HFFc6 (cell line): ENCODE results near the gene IL36B. TPM values are rescaled to one million over a fixed set of nuclear protein-coding genes. Genes with fewer than 3 reads are reported as not detected.
A peak's percentile ranks its signal among the peaks of the same experiment; 100 is the strongest.

Experiments used
- DNase-seq: peaks from one replicate; pipeline ENCODE4 v3.0.0-alpha.2; 2018
- H3K27ac Mint-ChIP-seq: 2 replicates; pipeline ENCODE4 v1.8.0; 2020; ENCODE audit warnings: mild to moderate bottlenecking, mixed read lengths
- H3K27me3 Mint-ChIP-seq: 2 replicates; pipeline ENCODE4 v1.8.0; 2021; ENCODE audit warnings: mild to moderate bottlenecking, moderate library complexity, mixed read lengths; ENCODE audit not compliant: insufficient read depth
- H3K36me3 Mint-ChIP-seq: 2 replicates; pipeline ENCODE4 v1.8.0; 2021; ENCODE audit warnings: low read depth, mixed read lengths
- H3K4me1 Mint-ChIP-seq: 2 replicates; pipeline ENCODE4 v1.8.0; 2020; ENCODE audit warnings: low read depth, mixed read lengths
- H3K4me3 Mint-ChIP-seq: 2 replicates; pipeline ENCODE4 v1.8.0; 2020; ENCODE audit warnings: mild to moderate bottlenecking, moderate library complexity, mixed read lengths
- H3K9me3 Mint-ChIP-seq: 2 replicates; pipeline ENCODE4 v1.8.0; 2020; ENCODE audit warnings: mild to moderate bottlenecking, mixed read lengths
- total RNA-seq, 6 experiments: library from RNA; stranded (reverse); fragmentation: NEBNext Ultra II Directional; extraction: Animal tissue kit (Norgen Biotek cat#: 25700); gene quantifications; 2 replicates in 1 of 6; 3 replicates in 5 of 6; pipeline ENCODE4 v1.2.3, GENCODE V29; 2021
- TF ChIP-seq, protein P1 (sequence below): fragments of 200-600 bp; sonication (generic); IDR thresholded peaks from 2 replicates; pipeline ENCODE4 v1.5.0; 2021; ENCODE audit warnings: antibody characterized with exemption, mild to moderate bottlenecking

Gene IL36B
- total RNA-seq, 6 experiments from 2014 or later: not detected

DNA sequence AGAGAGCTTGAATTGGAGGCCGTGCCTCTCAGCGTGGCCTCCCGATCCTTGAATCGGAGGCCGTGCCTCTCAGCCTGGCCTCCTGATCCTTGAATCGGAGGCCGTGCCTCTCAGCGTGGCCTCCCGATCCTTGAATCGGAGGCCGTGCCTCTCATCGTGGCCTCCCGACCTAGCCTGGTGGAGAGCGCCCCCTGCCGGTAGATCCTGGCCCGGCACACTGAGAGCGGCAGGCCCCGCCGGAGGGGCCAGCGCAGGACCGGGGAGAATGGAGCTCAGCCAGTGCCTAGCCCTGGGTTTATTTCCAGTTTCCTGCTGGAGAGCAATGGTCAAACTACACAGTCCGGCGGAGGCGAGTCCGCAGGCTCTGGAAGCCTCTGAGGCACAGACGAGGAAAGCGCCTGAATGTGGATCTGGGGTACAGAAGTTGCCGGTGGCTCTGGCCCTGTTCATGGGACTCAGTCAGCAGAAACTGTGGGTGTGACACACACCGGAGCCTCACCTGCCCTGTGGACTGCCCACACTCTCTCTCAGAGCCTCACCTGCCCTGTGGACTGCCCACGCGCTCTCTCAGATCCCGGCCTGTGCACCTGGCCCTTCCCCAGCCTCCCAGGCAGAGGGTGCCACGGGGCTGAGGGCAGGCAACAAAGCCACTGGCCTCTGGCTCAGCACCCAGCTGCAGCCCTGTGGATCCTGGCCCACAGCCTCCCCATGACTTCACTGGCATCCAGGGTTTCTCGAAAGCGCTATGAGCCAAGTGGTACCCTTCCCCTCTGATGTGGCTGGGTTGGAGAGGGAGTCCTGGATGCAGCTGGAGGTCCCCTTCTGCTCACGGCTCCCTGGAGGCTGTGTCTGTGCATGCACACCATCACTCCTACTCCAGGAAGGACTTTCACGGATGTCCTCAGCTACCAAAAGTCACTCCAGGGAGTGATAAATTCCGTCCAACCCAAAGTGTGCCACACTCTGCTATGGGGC, 1.5 kb downstream of the IL36B start:
- no peak for DNase-seq
- no peak overlapping the region for H3K27ac Mint-ChIP-seq
- peaks cover 9% of the 10 kb centered on the region for H3K36me3 Mint-ChIP-seq
- TF ChIP-seq, protein P1, sequence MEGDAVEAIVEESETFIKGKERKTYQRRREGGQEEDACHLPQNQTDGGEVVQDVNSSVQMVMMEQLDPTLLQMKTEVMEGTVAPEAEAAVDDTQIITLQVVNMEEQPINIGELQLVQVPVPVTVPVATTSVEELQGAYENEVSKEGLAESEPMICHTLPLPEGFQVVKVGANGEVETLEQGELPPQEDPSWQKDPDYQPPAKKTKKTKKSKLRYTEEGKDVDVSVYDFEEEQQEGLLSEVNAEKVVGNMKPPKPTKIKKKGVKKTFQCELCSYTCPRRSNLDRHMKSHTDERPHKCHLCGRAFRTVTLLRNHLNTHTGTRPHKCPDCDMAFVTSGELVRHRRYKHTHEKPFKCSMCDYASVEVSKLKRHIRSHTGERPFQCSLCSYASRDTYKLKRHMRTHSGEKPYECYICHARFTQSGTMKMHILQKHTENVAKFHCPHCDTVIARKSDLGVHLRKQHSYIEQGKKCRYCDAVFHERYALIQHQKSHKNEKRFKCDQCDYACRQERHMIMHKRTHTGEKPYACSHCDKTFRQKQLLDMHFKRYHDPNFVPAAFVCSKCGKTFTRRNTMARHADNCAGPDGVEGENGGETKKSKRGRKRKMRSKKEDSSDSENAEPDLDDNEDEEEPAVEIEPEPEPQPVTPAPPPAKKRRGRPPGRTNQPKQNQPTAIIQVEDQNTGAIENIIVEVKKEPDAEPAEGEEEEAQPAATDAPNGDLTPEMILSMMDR: peak; percentile 27; the same call in 1 of the 2 replicates
- H3K27me3 Mint-ChIP-seq: peaks cover 13% of the 10 kb centered on the region
- H3K4me1 Mint-ChIP-seq: no peaks in the 10 kb centered on the region
- H3K9me3 Mint-ChIP-seq: peaks cover 25% of the 10 kb centered on the region
- no peak overlapping the region for H3K4me3 Mint-ChIP-seq

DNA sequence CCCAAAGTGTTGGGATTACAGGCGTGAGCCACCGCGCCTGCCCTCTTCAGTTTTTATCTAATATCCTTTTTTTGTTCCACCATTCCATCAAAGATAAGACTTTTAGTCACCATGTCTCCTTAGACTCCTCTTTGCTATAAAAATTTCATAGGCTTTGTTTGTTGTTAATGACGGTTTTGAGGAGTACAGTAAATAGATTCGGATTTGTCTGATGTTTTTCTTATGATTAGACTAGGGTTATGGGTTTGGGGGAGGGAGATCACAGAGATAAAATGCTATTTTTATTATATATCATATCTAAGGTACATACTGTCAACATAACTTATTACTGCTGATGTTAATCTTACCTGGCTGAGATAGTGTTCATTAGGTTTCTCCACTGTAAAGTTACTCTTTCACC, 6.2 kb downstream of the IL36B start:
- no peaks in the 10 kb centered on the region for H3K36me3 Mint-ChIP-seq
- no peaks in the 10 kb centered on the region for H3K4me1 Mint-ChIP-seq
- H3K27me3 Mint-ChIP-seq: peaks cover 14% of the 10 kb centered on the region
- H3K9me3 Mint-ChIP-seq: no peaks in the 10 kb centered on the region
- TF ChIP-seq, protein P1: no peak
- no peak overlapping the region for H3K4me3 Mint-ChIP-seq
- no peak for DNase-seq
- no peak overlapping the region for H3K27ac Mint-ChIP-seq

DNA sequence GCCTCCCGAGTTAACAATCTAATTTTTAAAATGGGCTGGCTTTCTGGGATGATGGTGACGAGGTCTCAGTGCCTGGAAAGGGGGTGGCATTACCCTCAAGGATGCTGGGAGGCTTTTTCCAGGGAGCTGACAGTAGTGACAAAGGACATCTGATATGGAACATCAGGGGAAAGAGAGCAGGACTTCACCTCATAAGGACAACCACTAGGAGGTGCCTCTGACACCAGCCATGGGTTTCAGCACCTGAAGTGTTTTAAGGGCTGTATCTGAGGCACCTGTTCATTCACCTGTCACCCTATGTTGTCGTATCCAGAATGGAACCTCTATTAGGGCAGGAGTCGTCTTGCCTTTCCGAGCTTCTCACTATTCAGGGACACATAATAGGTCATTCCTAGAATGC, 10.8 kb downstream of the IL36B start:
- Mint-ChIP-seq H3K36me3 (no peaks in the 10 kb centered on the region), H3K4me1 (no peaks in the 10 kb centered on the region), H3K4me3 (no peak overlapping the region), H3K27me3 (peaks cover 29% of the 10 kb centered on the region), H3K27ac (no peak overlapping the region), H3K9me3 (no peaks in the 10 kb centered on the region)
- DNase-seq: no peak
- TF ChIP-seq, protein P1: no peak

DNA sequence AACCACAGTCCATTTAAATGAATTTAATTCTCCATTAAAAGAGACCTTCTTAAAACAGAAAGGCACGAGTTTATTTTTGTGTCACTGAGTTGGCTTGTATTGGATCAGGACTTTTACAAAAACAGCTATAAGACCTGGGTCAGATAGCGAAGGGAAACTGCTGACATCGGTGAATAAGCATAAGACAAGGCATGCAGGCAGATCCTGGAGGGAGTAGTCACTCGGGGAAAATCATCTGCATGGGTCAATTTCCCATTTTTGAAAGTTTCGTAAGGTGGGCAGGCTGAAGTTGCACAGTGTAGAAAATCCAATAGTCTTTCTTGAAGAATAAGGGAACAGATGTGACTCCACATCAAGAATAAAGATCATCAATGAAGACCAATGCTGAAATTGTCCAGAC, 12.9 kb downstream of the IL36B start:
- H3K9me3 Mint-ChIP-seq: no peaks in the 10 kb centered on the region
- H3K4me3 Mint-ChIP-seq: no peak overlapping the region
- H3K27me3 Mint-ChIP-seq: peaks cover 30% of the 10 kb centered on the region
- TF ChIP-seq, protein P1: no peak
- DNase-seq: no peak
- H3K27ac Mint-ChIP-seq: no peak overlapping the region
- H3K36me3 Mint-ChIP-seq: no peaks in the 10 kb centered on the region
- no peaks in the 10 kb centered on the region for H3K4me1 Mint-ChIP-seq

DNA sequence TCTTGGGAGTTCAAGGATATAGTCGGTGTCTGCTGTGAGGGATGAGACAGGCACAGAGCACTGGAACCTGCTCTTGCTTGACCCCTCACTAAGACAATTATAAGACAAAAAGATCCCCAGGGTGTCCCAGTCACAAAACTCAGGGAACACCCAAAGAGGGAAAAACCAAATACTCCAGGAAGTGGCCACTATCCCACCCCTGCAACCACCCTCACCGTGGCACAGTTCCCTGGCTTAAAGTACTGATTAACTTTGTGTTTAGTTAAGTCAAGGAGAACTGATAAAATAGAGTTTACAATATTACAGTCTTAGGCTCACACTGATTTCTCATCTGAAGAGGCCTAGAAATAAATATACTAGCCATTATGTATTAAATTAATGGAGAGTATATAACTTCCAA, 13.5 kb downstream of the IL36B start:
- no peak overlapping the region for H3K4me3 Mint-ChIP-seq
- peaks cover 35% of the 10 kb centered on the region for H3K27me3 Mint-ChIP-seq
- no peaks in the 10 kb centered on the region for H3K9me3 Mint-ChIP-seq
- no peaks in the 10 kb centered on the region for H3K4me1 Mint-ChIP-seq
- H3K27ac Mint-ChIP-seq: no peak overlapping the region
- TF ChIP-seq, protein P1: no peak
- no peaks in the 10 kb centered on the region for H3K36me3 Mint-ChIP-seq
- no peak for DNase-seq
